ENCODE measurements around the gene PSMC2.

DNA sequence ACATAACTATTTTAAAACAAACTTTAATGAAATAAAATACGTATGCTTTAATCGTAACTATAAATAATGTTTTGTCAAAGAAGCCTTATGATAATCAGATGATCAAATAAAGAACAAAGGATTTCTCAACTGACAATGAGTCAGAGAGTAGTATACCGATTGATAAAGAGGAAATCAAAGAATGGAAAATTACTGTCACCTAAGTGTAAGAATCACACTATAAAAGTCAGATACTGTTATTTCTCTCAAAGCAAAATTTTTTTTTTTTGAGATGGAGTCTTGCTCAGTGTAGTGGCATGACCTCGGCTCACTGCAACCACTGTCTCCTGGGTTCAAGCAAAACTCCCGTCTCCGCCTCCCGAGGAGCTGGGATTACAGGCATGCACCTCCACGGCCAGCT, 21.7 kb upstream of the PSMC2 start:
- TF ChIP-seq, protein P1, sequence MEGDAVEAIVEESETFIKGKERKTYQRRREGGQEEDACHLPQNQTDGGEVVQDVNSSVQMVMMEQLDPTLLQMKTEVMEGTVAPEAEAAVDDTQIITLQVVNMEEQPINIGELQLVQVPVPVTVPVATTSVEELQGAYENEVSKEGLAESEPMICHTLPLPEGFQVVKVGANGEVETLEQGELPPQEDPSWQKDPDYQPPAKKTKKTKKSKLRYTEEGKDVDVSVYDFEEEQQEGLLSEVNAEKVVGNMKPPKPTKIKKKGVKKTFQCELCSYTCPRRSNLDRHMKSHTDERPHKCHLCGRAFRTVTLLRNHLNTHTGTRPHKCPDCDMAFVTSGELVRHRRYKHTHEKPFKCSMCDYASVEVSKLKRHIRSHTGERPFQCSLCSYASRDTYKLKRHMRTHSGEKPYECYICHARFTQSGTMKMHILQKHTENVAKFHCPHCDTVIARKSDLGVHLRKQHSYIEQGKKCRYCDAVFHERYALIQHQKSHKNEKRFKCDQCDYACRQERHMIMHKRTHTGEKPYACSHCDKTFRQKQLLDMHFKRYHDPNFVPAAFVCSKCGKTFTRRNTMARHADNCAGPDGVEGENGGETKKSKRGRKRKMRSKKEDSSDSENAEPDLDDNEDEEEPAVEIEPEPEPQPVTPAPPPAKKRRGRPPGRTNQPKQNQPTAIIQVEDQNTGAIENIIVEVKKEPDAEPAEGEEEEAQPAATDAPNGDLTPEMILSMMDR (conservative IDR thresholded peaks at IDR 0.05), result no peak
- TF ChIP-seq ZFX (IDR thresholded peaks at IDR 0.05), result no peak
